ENCODE data around the gene DLG5.

DNA sequence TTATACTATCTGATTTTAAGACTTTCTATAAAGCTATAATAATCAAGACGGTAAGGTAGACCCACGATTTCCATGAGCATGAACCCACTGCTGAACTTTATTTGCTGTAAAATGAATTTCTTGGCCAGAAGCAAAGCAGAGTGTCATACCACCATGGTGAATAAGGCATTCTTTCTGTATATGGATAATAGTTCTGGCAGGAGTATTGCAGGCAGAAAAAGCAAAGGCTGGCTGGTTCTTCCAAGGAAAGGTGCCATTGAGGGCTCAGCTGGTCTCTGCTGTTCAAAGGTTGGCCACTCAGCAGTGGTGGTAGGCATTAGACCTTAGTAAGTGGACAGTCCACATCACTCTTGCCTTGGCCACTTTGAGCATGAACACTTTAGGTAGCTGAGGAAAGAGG, 184.8 kb downstream of the DLG5 start:
- TF ChIP-seq, protein P1, sequence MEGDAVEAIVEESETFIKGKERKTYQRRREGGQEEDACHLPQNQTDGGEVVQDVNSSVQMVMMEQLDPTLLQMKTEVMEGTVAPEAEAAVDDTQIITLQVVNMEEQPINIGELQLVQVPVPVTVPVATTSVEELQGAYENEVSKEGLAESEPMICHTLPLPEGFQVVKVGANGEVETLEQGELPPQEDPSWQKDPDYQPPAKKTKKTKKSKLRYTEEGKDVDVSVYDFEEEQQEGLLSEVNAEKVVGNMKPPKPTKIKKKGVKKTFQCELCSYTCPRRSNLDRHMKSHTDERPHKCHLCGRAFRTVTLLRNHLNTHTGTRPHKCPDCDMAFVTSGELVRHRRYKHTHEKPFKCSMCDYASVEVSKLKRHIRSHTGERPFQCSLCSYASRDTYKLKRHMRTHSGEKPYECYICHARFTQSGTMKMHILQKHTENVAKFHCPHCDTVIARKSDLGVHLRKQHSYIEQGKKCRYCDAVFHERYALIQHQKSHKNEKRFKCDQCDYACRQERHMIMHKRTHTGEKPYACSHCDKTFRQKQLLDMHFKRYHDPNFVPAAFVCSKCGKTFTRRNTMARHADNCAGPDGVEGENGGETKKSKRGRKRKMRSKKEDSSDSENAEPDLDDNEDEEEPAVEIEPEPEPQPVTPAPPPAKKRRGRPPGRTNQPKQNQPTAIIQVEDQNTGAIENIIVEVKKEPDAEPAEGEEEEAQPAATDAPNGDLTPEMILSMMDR (IDR thresholded peaks at IDR 0.05 in 2 of 3, conservative IDR thresholded peaks at IDR 0.05 in 1 of 3; ENCODE audit: control insufficient read depth in 2 of 3, extremely low read depth in 1 of 3, insufficient read depth in 1 of 3, low read depth in 3 of 3, low read length in 3 of 3) = no peak
- TF ChIP-seq, protein P2, sequence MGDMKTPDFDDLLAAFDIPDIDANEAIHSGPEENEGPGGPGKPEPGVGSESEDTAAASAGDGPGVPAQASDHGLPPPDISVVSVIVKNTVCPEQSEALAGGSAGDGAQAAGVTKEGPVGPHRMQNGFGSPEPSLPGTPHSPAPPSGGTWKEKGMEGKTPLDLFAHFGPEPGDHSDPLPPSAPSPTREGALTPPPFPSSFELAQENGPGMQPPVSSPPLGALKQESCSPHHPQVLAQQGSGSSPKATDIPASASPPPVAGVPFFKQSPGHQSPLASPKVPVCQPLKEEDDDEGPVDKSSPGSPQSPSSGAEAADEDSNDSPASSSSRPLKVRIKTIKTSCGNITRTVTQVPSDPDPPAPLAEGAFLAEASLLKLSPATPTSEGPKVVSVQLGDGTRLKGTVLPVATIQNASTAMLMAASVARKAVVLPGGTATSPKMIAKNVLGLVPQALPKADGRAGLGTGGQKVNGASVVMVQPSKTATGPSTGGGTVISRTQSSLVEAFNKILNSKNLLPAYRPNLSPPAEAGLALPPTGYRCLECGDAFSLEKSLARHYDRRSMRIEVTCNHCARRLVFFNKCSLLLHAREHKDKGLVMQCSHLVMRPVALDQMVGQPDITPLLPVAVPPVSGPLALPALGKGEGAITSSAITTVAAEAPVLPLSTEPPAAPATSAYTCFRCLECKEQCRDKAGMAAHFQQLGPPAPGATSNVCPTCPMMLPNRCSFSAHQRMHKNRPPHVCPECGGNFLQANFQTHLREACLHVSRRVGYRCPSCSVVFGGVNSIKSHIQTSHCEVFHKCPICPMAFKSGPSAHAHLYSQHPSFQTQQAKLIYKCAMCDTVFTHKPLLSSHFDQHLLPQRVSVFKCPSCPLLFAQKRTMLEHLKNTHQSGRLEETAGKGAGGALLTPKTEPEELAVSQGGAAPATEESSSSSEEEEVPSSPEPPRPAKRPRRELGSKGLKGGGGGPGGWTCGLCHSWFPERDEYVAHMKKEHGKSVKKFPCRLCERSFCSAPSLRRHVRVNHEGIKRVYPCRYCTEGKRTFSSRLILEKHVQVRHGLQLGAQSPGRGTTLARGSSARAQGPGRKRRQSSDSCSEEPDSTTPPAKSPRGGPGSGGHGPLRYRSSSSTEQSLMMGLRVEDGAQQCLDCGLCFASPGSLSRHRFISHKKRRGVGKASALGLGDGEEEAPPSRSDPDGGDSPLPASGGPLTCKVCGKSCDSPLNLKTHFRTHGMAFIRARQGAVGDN (IDR thresholded peaks at IDR 0.05) = no peak
- TF ChIP-seq BRCA1 (IDR thresholded peaks at IDR 0.05; ENCODE audit: low read depth, low read length) (no peak), NRF1 (conservative IDR thresholded peaks at IDR 0.05; ENCODE audit: low read depth, low read length) (no peak), JUND (IDR thresholded peaks at IDR 0.05; ENCODE audit: low read depth, low read length) (no peak), HDAC2 (IDR thresholded peaks at IDR 0.05) (no peak), BACH1 (IDR thresholded peaks at IDR 0.05; ENCODE audit: borderline replicate concordance) (no peak), TAF1 (IDR thresholded peaks at IDR 0.05; ENCODE audit: borderline replicate concordance, low read depth, low read length) (no peak), ZZZ3 (IDR thresholded peaks at IDR 0.05; ENCODE audit: control insufficient read depth, insufficient read length, low read depth) (no peak), POLR2A (IDR thresholded peaks at IDR 0.05; ENCODE audit: low read depth, low read length) (no peak)
- TF ChIP-seq, protein P3, sequence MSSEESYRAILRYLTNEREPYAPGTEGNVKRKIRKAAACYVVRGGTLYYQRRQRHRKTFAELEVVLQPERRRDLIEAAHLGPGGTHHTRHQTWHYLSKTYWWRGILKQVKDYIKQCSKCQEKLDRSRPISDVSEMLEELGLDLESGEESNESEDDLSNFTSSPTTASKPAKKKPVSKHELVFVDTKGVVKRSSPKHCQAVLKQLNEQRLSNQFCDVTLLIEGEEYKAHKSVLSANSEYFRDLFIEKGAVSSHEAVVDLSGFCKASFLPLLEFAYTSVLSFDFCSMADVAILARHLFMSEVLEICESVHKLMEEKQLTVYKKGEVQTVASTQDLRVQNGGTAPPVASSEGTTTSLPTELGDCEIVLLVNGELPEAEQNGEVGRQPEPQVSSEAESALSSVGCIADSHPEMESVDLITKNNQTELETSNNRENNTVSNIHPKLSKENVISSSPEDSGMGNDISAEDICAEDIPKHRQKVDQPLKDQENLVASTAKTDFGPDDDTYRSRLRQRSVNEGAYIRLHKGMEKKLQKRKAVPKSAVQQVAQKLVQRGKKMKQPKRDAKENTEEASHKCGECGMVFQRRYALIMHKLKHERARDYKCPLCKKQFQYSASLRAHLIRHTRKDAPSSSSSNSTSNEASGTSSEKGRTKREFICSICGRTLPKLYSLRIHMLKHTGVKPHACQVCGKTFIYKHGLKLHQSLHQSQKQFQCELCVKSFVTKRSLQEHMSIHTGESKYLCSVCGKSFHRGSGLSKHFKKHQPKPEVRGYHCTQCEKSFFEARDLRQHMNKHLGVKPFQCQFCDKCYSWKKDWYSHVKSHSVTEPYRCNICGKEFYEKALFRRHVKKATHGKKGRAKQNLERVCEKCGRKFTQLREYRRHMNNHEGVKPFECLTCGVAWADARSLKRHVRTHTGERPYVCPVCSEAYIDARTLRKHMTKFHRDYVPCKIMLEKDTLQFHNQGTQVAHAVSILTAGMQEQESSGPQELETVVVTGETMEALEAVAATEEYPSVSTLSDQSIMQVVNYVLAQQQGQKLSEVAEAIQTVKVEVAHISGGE (CRISPR knock-in tag; IDR thresholded peaks at IDR 0.05) = no peak
